HepG2 (cell line): ENCODE data around the gene MN1. TPM values are rescaled to one million over a fixed set of nuclear protein-coding genes. Genes with fewer than 3 reads are reported as not detected.
A peak's percentile ranks its signal among the peaks of the same experiment; 100 is the strongest.

Experiments used
- ATAC-seq: fragments of 200-7000 bp; cut with Tn5 transposase; 3 replicates; pipeline ENCODE4 v1.9.1; 2020; ENCODE audit warnings: mild to moderate bottlenecking, moderate library complexity
- BruUV-seq: library from RNA; stranded (reverse); fragments of 400-500 nt; replicated peaks from 2 replicates; lab custom pipeline; 2021; lab: Mats Ljungman, UMichigan
- CTCF ChIA-PET: fragments of 300-600 bp; formaldehyde crosslinking; extraction: SDS; loops from one replicate; lab custom pipeline; 2021; ENCODE audit warnings: low total read pairs, inconsistent platforms, low intra/inter-chr PET ratio; lab: Yijun Ruan, JAX
- POLR2A ChIA-PET: fragments of 350-600 bp; sonication (Branson Sonifier 250); formaldehyde crosslinking; loops from one replicate; lab custom pipeline; 2020; ENCODE audit warnings: antibody characterized with exemption, inconsistent platforms; lab: Yijun Ruan, JAX
- DNase-seq: peaks from one replicate; pipeline ENCODE4 v3.0.0-alpha.2; 2015; ENCODE audit warnings: low spot score
- FAIRE-seq: peaks from 3 replicates; lab custom pipeline; 2011; peaks lifted over from hg19 to GRCh38; lab: Jason Lieb, UNC
- H2AFZ ChIP-seq: one replicate; pipeline ENCODE4 v1.6.1; 2011; ENCODE audit warnings: low read length, inconsistent platforms
- H3K27ac ChIP-seq: fragments of 300-600 bp; 3 replicates; pipeline ENCODE4 v1.8.0; 2011; ENCODE audit warnings: mixed run types, mild to moderate bottlenecking, mixed read lengths, low read length, inconsistent platforms; ENCODE audit not compliant: insufficient read depth; ENCODE audit errors: extremely low read length
- H3K27me3 ChIP-seq, 2 experiments: fragments of 200-600 bp in 1 of 2; 2 replicates in 1 of 2; 3 replicates in 1 of 2; pipeline versions ENCODE4 v1.6.0 to v1.8.0; 2011; ENCODE audit warnings: low read length in 2 of 2, mild to moderate bottlenecking in 2 of 2, moderate library complexity in 2 of 2, inconsistent platforms in 1 of 2; ENCODE audit not compliant: insufficient read depth in 2 of 2, control insufficient read depth in 1 of 2
- H3K36me3 ChIP-seq, 2 experiments: fragments of 200-600 bp in 1 of 2; replicated peaks in 1 of 2; 2 replicates in 1 of 2; 3 replicates in 1 of 2; pipeline versions ENCODE4 v1.5.1 to v1.8.0; 2011; ENCODE audit warnings: low read length in 2 of 2, inconsistent platforms in 1 of 2; ENCODE audit not compliant: insufficient read depth in 2 of 2, control insufficient read depth in 1 of 2
- H3K4me1 ChIP-seq: 2 replicates; pipeline ENCODE4 v1.5.1; 2012; ENCODE audit warnings: low read length, inconsistent platforms; ENCODE audit not compliant: insufficient read depth
- H3K4me2 ChIP-seq: 2 replicates; pipeline ENCODE4 v1.6.0; 2011; ENCODE audit warnings: low read depth, low read length, inconsistent platforms
- H3K4me3 ChIP-seq, 3 experiments: fragments of 200-600 bp in 1 of 3; sonication (generic), shearing (Covaris generic) in 1 of 3; replicated peaks in 1 of 3; 2 replicates each; pipeline ENCODE4 v1.5.1; 2011 to 2016; ENCODE audit warnings: low read length in 3 of 3, inconsistent platforms in 2 of 3, low read depth in 2 of 3, mild to moderate bottlenecking in 2 of 3, control low read depth in 1 of 3, mixed read lengths in 1 of 3; ENCODE audit not compliant: insufficient read depth in 1 of 3
- H3K79me2 ChIP-seq: one replicate; pipeline ENCODE4 v1.6.1; 2011; ENCODE audit warnings: low read length, inconsistent platforms; ENCODE audit not compliant: insufficient read depth
- H3K9ac ChIP-seq: 2 replicates; pipeline ENCODE4 v1.6.0; 2011; ENCODE audit warnings: mild to moderate bottlenecking, low read depth, low read length, inconsistent platforms; ENCODE audit not compliant: insufficient read depth
- H3K9me3 ChIP-seq: 2 replicates; pipeline ENCODE4 v1.5.1; 2012; ENCODE audit warnings: mild to moderate bottlenecking, low read length
- H4K20me1 ChIP-seq: 2 replicates; pipeline ENCODE4 v1.6.0; 2011; ENCODE audit warnings: inconsistent platforms, mild to moderate bottlenecking, low read length, moderate library complexity; ENCODE audit not compliant: insufficient read depth
- KLF11 ChIP-seq: IDR thresholded peaks from 2 replicates; pipeline ENCODE4 v1.6.1; 2016; ENCODE audit warnings: missing compliant biosample characterization
- MLLT10 ChIP-seq: sonication (generic); formaldehyde crosslinking; IDR thresholded peaks from 2 replicates; pipeline ENCODE4 v1.4.0; 2020; ENCODE audit warnings: missing genetic modification reagents
- ZNF121 ChIP-seq: sonication (generic); formaldehyde crosslinking; IDR thresholded peaks from 2 replicates; pipeline ENCODE4 v1.5.0; 2020; ENCODE audit warnings: mild to moderate bottlenecking, missing genetic modification reagents
- ZNF768 ChIP-seq: sonication (generic); formaldehyde crosslinking; IDR thresholded peaks from 2 replicates; pipeline ENCODE4 v1.4.0; 2020; ENCODE audit warnings: missing genetic modification reagents
- WGBS: methylation state at CpG from one replicate; pipeline ENCODE4 v1.1.6; 2017; ENCODE audit warnings: low lambda C conversion rate; 5-methylcytosine and 5-hydroxymethylcytosine counted together
- in situ Hi-C: cut with HindIII; loops from 2 replicates; pipeline ENCODE4 v1.10.0; 2017; ENCODE audit warnings: low pct_unique_long_range_greater_than_20kb; ENCODE audit not compliant: extremely low pct_ligation_motif_present
- intact Hi-C: fragments of 100-400 bp; cut with micrococcal nuclease; formaldehyde crosslinking; loops from one replicate; pipeline ENCODE4 v1.10.0; 2022; ENCODE audit not compliant: unreplicated experiment
- polyA plus RNA-seq, 8 experiments: library from polyadenylated mRNA; depleted of rRNA in 3 of 8; stranded (reverse) in 7 of 8; unstranded in 1 of 8; fragments of >200 nt; fragmentation: Illumina TruSeq in 4 of 8; extraction: Trizol in 4 of 8; gene quantifications; 2 replicates each; pipeline versions ENCODE4 v1.2.1 to v1.2.3, GENCODE V29; 2011 to 2016; ENCODE audit warnings: low read depth in 4 of 8, missing spikeins in 1 of 8, mixed read lengths in 1 of 8; ENCODE audit not compliant: insufficient read depth in 1 of 8
- total RNA-seq, 5 experiments: library from RNA; depleted of rRNA; stranded (reverse); fragments of >200 nt; fragmentation: Illumina TruSeq; extraction: Trizol; gene quantifications; 2 replicates each; pipeline ENCODE4 v1.2.3, GENCODE V29; 2016; ENCODE audit warnings: low read depth in 1 of 5
- TF ChIP-seq, protein P1 (sequence below): sonication (generic); formaldehyde crosslinking; IDR thresholded peaks from 2 replicates; pipeline ENCODE4 v1.4.0; 2020; ENCODE audit warnings: missing genetic modification reagents; ENCODE audit errors: not compliant biosample characterization

The MN1 gene
- total and polyA plus RNA-seq, 2 of the 13 experiments (the other 11 are each of a cell fraction or from before 2014, with no cell fraction given) = 0.01 TPM; not detected in 1

GRCh38 chr22:27768027-27768653 lies 33.4 kb downstream of the MN1 start (continued):
- TF ChIP-seq, protein P1, sequence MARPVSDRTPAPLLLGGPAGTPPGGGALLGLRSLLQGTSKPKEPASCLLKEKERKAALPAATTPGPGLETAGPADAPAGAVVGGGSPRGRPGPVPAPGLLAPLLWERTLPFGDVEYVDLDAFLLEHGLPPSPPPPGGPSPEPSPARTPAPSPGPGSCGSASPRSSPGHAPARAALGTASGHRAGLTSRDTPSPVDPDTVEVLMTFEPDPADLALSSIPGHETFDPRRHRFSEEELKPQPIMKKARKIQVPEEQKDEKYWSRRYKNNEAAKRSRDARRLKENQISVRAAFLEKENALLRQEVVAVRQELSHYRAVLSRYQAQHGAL (CRISPR knock-in tag) = no peak

- Histone ChIP-seq H3K79me2 (no peaks in the 10 kb centered on the region), H3K4me3 (no peak overlapping the region), H2AFZ (no peak overlapping the region), H4K20me1 (no peaks in the 10 kb centered on the region), H3K9ac (no peak overlapping the region), H3K4me1 (peaks cover 11% of the 10 kb centered on the region), H3K9me3 (no peaks in the 10 kb centered on the region), H3K27me3 (peaks cover 0 to 14% of the 10 kb centered on the region in 2 experiments; a peak in 3 of 5 replicates), H3K36me3 (no peaks in the 10 kb centered on the region), H3K27ac (no peak overlapping the region), H3K4me2 (no peak overlapping the region)
- in situ Hi-C loops (no loop called here), intact Hi-C loops (no loop called here)
- POLR2A ChIA-PET = no interaction called here
- TF ChIP-seq ZNF121 (CRISPR knock-in tag) = no peak
- no peak for DNase-seq
- BruUV-seq = no TSS peak
- no peak for FAIRE-seq
- ATAC-seq = no peak
- CTCF ChIA-PET = no interaction called here
- 54% methylated on average over 3 of the region's 3 CpGs for WGBS
Measured at GRCh38 chr22:27766679-27767078, 34.9 kb downstream of the MN1 start.

DNA sequence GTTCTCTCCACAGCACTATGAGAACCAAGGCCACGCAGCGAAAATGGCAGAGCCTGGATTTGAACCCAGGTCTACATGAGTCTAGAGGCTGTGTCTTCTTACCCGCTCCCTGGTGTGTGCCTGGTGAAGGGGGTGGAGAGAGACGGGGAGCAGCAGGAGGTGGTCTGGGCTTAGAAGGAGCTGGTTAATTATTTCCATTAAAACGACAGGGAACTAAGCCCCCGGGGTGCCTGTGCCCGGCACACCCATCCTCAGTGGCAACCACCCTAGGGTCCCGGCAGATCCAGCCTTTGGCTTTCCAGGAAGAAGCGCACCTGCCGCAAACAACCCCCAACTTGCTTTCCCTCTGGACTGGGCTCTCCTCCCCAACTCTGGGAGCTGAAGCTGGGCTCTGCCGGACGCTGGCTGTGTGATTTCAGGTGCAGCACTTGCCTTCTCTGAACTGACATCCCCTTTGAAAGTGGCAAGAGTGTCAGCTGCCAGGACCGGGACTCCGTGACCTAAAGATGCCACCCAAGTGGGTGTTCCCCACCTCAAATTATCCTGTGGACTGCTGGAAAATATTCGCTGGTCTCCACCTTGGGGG lies 35.8 kb downstream of the MN1 start:
- no peaks in the 10 kb centered on the region for H3K9me3 ChIP-seq
- no peak overlapping the region for H3K9ac ChIP-seq
- FAIRE-seq (no peak), DNase-seq (no peak), ATAC-seq (no peak)
- H3K4me1 ChIP-seq = peaks cover 11% of the 10 kb centered on the region
- H3K36me3 ChIP-seq = no peaks in the 10 kb centered on the region
- no peak overlapping the region for H2AFZ ChIP-seq
- H3K4me3 ChIP-seq = no peak overlapping the region
- H3K27ac ChIP-seq = no peak overlapping the region
- POLR2A ChIA-PET = no interaction called here
- in situ Hi-C loops (no loop called here), intact Hi-C loops (no loop called here)
- no peak overlapping the region for H3K4me2 ChIP-seq
- CTCF ChIA-PET = no interaction called here
- 56% methylated on average over 6 of the region's 15 CpGs for WGBS
- BruUV-seq = no TSS peak
- TF ChIP-seq ZNF768 (CRISPR knock-in tag) (peak; percentile 86), KLF11 (CRISPR knock-in tag) (no peak), MLLT10 (CRISPR knock-in tag) (no peak)
- H3K27me3 ChIP-seq = peaks cover 0 to 14% of the 10 kb centered on the region in 2 experiments; a peak in 3 of 5 replicates
- H3K79me2 ChIP-seq = no peaks in the 10 kb centered on the region
- H4K20me1 ChIP-seq = no peaks in the 10 kb centered on the region
